BLaER1 treated with 17β-estradiol and CSF1 and Interleukin-3, amounts not matched to agents 10 nM and 100 nM (cell line): ENCODE results near the gene ANTXR2.

ENCODE experiments used
- H3K27ac ChIP-seq, 11 experiments: shearing (Covaris generic); formaldehyde crosslinking; 2 replicates each; pipeline ENCODE4 v1.8.1; 2022
- H3K27me3 ChIP-seq, 11 experiments: shearing (Covaris generic); formaldehyde crosslinking; 2 replicates each; pipeline ENCODE4 v1.8.1; 2022
- H3K36me3 ChIP-seq, 11 experiments: shearing (Covaris generic); formaldehyde crosslinking; 2 replicates each; pipeline ENCODE4 v1.8.1; 2022
- H3K4me1 ChIP-seq, 10 experiments: shearing (Covaris generic); formaldehyde crosslinking; 2 replicates each; pipeline ENCODE4 v1.8.1; 2022
- H3K4me2 ChIP-seq, 11 experiments: shearing (Covaris generic); formaldehyde crosslinking; 2 replicates each; pipeline ENCODE4 v1.8.1; 2022
- H3K4me3 ChIP-seq, 10 experiments: shearing (Covaris generic); formaldehyde crosslinking; 2 replicates each; pipeline ENCODE4 v1.8.1; 2022
- H3K9ac ChIP-seq, 11 experiments: shearing (Covaris generic); formaldehyde crosslinking; 2 replicates each; pipeline ENCODE4 v1.8.1; 2022
- H3K9me3 ChIP-seq, 11 experiments: shearing (Covaris generic); formaldehyde crosslinking; replicated peaks in 1 of 11; 2 replicates each; pipeline ENCODE4 v1.8.1; 2022
- H4K20me1 ChIP-seq, 11 experiments: shearing (Covaris generic); formaldehyde crosslinking; 2 replicates each; pipeline ENCODE4 v1.8.1; 2022
- Cebpa-rat ChIP-seq, 11 experiments: shearing (Covaris generic); IDR thresholded peaks; 2 replicates each; pipeline ENCODE4 v1.8.1; 2022

ANTXR2 gene

DNA sequence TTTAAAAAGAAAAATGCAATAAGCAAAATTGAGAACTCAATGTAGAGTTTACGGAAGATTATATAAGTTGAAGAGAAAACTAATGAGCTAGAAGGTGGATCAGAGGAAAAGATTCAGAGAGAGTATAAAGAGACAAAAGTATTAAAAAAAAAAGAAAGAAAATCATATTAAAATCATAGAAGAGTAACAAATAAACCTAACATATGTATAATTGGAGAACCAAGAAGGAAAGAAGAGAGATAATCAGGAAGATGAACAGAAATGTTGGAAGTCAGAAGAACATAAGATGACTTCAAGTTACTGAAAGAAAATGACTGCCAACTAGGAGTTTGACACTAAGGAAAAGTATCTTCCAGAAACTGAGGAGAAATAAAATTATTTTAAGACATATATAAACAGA is 34.3 kb upstream of the ANTXR2 start:
- H3K27me3 ChIP-seq, result no peaks in the 10 kb centered on the region
- H3K4me1 ChIP-seq, result no peaks in the 10 kb centered on the region
- H3K27ac ChIP-seq, result no peak overlapping the region
- no peak overlapping the region for H3K4me3 ChIP-seq
- TF ChIP-seq Cebpa-rat (IDR thresholded peaks at IDR 0.05), result no peak
- no peaks in the 10 kb centered on the region for H4K20me1 ChIP-seq
- H3K9me3 ChIP-seq, result peaks cover 0 to 29% (median 10%) of the 10 kb centered on the region in 11 experiments; a peak in 16 of 22 replicates
- no peak overlapping the region for H3K9ac ChIP-seq
- H3K4me2 ChIP-seq, result no peak overlapping the region
- H3K36me3 ChIP-seq, result no peaks in the 10 kb centered on the region

DNA sequence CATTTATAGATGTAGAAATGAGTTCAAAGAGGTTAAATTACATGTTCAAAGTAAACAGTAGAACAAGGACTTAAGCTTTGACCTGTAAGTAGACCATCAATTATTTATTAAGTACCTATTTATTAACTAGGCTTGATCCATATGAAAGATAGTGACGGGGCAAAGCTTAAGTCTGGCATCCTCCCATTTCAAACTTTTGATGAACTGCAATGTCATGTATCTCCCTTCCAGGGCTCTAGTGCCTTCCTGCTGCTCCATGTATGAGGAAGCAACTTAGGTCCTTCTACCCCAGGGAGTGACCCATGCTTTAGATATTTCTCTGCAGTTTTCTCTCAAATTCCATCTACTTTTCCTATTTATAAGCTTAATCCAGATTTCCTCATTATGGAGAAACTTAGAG is 31.9 kb upstream of the ANTXR2 start:
- no peak overlapping the region for H3K4me3 ChIP-seq
- H3K4me1 ChIP-seq, result 0 out of 20 replicates have a peak, but pooled peaks cover 0 to 7% (median 0%) of the 10 kb centered on the region in 10 experiments
- no peaks in the 10 kb centered on the region for H4K20me1 ChIP-seq
- no peak overlapping the region for H3K27ac ChIP-seq
- peaks cover 0 to 29% (median 10%) of the 10 kb centered on the region in 11 experiments; a peak in 16 of 22 replicates for H3K9me3 ChIP-seq
- H3K4me2 ChIP-seq, result no peak overlapping the region
- H3K36me3 ChIP-seq, result no peaks in the 10 kb centered on the region
- H3K27me3 ChIP-seq, result no peaks in the 10 kb centered on the region
- TF ChIP-seq Cebpa-rat (IDR thresholded peaks at IDR 0.05), result no peak
- H3K9ac ChIP-seq, result no peak overlapping the region

DNA sequence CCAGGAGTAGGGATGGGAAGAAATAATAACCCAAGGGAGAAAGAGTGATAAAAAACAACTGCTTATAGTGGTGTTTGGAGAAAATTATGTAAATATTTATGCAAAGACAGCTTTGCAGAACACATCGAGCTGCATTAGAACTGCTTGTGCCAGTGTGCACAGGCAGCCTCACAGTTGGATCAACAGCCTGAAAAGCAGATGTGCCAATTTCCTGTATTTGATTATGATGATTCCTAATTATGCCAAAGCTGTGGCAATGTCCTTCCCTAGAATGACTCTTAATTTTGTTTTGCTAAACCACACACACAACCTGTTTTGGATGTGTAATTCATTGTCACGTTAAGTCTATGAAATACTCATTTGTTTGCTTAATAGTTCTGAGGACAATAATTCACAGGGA is 30.6 kb upstream of the ANTXR2 start:
- peaks cover 0 to 29% (median 10%) of the 10 kb centered on the region in 11 experiments; a peak in 16 of 22 replicates for H3K9me3 ChIP-seq
- H4K20me1 ChIP-seq, result no peaks in the 10 kb centered on the region
- H3K27me3 ChIP-seq, result no peaks in the 10 kb centered on the region
- no peak overlapping the region for H3K4me2 ChIP-seq
- H3K4me1 ChIP-seq, result 0 out of 20 replicates have a peak, but pooled peaks cover 0 to 7% (median 0%) of the 10 kb centered on the region in 10 experiments
- TF ChIP-seq Cebpa-rat (IDR thresholded peaks at IDR 0.05), result no peak
- no peak overlapping the region for H3K4me3 ChIP-seq
- no peak overlapping the region for H3K9ac ChIP-seq
- H3K27ac ChIP-seq, result no peak overlapping the region
- no peaks in the 10 kb centered on the region for H3K36me3 ChIP-seq

DNA sequence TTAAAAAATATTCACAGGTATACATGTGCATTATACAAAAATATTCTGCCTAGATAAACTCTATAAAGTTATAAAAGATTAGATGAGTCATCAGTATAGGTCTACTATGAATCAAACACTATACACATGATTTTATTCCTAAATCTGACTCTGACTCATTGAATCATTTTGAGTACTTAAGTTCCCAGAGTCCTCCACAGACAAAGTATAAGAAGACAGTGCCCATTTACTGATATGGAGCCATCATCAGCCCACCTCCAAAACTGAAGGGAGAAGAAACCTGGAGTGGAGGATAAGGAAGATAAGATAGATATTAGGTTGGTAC is 28.7 kb upstream of the ANTXR2 start:
- Histone ChIP-seq H3K27ac (no peak overlapping the region), H3K9ac (no peak overlapping the region), H3K36me3 (no peaks in the 10 kb centered on the region), H3K9me3 (peaks cover 0 to 12% (median 2%) of the 10 kb centered on the region in 11 experiments; a peak in 12 of 22 replicates), H3K4me3 (no peak overlapping the region), H3K27me3 (no peaks in the 10 kb centered on the region), H3K4me1 (0 out of 20 replicates have a peak, but pooled peaks cover 0 to 7% (median 0%) of the 10 kb centered on the region in 10 experiments), H3K4me2 (no peak overlapping the region), H4K20me1 (no peaks in the 10 kb centered on the region)
- no peak for TF ChIP-seq Cebpa-rat (IDR thresholded peaks at IDR 0.05)

DNA sequence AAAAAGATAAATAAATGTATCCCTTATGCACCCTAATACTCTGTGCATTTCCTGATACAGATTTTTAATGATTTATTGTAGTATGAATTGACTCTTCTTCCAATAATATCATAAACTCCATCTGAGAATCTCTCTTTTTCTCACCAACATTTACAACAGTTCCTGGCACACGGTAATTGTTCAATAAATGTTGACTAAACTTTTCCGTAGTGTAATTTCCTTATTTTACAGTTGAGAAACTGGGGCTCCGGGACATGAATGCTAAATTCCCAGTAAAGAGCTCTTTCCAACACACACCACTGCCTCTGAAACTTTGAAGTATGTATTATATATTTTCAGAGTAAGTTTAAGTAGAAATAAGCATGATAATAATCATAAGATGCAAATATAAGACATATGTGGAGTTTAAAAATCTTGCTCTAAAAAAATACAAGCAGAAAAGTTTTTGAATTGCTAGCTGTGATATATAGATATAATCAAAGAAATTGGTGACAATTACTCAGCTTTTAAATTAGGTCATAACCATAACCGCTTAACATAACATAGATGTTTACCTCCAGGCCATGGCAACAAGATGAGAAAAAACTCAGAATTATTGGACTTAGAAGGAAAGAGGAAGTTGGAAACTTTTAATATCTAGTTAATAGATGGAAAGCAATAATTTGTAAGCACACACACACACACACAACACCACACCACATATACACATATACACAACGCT is 28.2 kb upstream of the ANTXR2 start:
- H3K27me3 ChIP-seq, result no peaks in the 10 kb centered on the region
- TF ChIP-seq Cebpa-rat (IDR thresholded peaks at IDR 0.05), result no peak
- peaks cover 0 to 10% (median 0%) of the 10 kb centered on the region in 11 experiments; a peak in 4 of 22 replicates for H3K9me3 ChIP-seq
- H3K36me3 ChIP-seq, result no peaks in the 10 kb centered on the region
- no peak overlapping the region for H3K27ac ChIP-seq
- H4K20me1 ChIP-seq, result no peaks in the 10 kb centered on the region
- H3K4me2 ChIP-seq, result 0 out of 22 replicates have a peak overlapping the region, but pooled peaks of 1 of the 11 experiments have one; percentile 26
- no peak overlapping the region for H3K9ac ChIP-seq
- H3K4me3 ChIP-seq, result no peak overlapping the region
- 0 out of 20 replicates have a peak, but pooled peaks cover 0 to 7% (median 0%) of the 10 kb centered on the region in 10 experiments for H3K4me1 ChIP-seq

DNA sequence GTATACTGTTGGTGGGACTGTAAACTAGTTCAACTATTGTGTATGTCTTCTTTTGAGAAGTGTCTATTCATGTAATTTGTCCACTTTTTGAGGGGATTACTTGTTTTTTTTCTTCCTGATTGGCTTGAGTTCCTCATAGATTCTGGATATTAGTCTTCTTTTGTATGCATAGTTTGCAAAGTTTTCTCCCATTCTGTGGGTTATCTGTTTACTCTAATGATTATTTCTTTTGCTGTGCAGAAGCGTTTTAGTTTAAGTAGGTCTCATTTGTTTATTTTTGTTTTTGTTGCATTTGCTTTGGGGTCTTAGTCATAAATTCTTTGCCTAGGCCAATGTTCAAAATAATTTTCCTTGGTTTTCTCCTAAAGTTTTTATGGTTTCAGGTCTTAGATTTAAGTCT is 26.6 kb upstream of the ANTXR2 start:
- H3K4me2 ChIP-seq, result no peak overlapping the region
- H3K9ac ChIP-seq, result no peak overlapping the region
- 0 out of 20 replicates have a peak, but pooled peaks cover 0 to 7% (median 0%) of the 10 kb centered on the region in 10 experiments for H3K4me1 ChIP-seq
- H3K36me3 ChIP-seq, result no peaks in the 10 kb centered on the region
- H3K27ac ChIP-seq, result no peak overlapping the region
- no peaks in the 10 kb centered on the region for H3K27me3 ChIP-seq
- H3K9me3 ChIP-seq, result peaks cover 0 to 10% (median 0%) of the 10 kb centered on the region in 11 experiments; a peak in 1 of 22 replicates
- no peak overlapping the region for H3K4me3 ChIP-seq
- no peak for TF ChIP-seq Cebpa-rat (IDR thresholded peaks at IDR 0.05)
- no peaks in the 10 kb centered on the region for H4K20me1 ChIP-seq

DNA sequence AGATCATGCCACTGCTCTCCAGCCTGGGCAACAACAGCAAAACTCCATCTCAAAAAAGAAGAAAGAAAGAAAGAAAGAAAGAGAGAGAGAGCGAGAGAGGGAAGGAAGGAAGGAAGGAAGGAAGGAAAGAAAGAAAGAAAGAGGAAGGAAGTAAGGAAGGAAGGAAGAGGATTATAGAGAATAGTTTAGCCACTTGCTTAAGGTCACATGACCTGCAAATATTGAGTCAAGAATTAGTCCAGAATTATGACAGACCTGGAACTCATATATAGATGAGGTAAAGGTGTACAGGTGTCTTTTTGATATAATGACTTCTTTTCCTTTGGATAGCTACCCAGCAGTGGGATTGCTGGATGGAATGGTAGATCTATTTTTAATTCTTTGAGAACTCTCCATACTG is 25.6 kb upstream of the ANTXR2 start:
- Histone ChIP-seq H4K20me1 (no peaks in the 10 kb centered on the region), H3K27ac (no peak overlapping the region), H3K4me2 (no peak overlapping the region), H3K9me3 (peaks cover 0 to 10% (median 0%) of the 10 kb centered on the region in 11 experiments; a peak in 2 of 22 replicates), H3K36me3 (no peaks in the 10 kb centered on the region), H3K4me1 (0 out of 20 replicates have a peak, but pooled peaks cover 0 to 7% (median 0%) of the 10 kb centered on the region in 10 experiments), H3K27me3 (no peaks in the 10 kb centered on the region), H3K4me3 (no peak overlapping the region), H3K9ac (no peak overlapping the region)
- no peak for TF ChIP-seq Cebpa-rat (IDR thresholded peaks at IDR 0.05)

DNA sequence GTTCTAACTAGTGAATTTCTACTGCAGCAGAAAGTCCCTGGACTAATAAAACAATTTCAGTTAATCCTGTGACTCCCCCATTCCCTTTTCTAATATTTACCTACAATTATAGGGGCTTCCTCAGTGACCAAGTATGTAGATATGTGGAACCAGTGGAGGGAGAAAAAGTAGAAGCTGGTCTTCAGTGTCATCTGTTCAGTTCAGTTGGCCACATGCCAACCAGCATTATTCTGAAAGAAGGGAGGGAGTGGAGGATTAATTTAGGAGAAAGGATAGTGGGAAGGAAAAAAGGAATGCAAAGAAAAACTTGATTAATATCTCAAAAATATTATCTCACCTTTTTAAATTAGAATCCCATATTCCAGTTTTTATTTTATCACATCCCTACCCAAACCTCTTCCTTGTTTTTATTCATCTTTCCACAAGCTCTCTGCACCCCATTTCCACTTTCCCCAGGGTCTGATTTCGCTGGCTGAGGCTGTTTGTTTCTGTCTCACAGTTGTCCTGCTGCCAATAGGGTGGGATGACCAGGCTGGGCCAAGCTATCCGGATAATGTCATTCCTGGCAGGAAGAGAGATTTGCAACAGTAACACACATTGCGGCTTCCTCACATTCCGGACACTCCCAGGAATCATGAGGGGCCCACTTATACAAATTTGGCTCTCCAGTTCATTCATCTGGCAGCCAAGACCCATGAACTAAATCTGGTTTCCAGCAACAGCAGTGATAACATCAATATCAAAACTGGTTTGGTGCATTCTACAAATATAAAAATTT is 24.6 kb upstream of the ANTXR2 start:
- peaks cover 0 to 10% (median 0%) of the 10 kb centered on the region in 11 experiments; a peak in 2 of 22 replicates for H3K9me3 ChIP-seq
- H3K4me1 ChIP-seq, result 0 out of 20 replicates have a peak, but pooled peaks cover 0 to 7% (median 0%) of the 10 kb centered on the region in 10 experiments
- no peaks in the 10 kb centered on the region for H3K36me3 ChIP-seq
- no peak overlapping the region for H3K27ac ChIP-seq
- H3K4me2 ChIP-seq, result no peak overlapping the region
- H4K20me1 ChIP-seq, result no peaks in the 10 kb centered on the region
- no peak for TF ChIP-seq Cebpa-rat (IDR thresholded peaks at IDR 0.05)
- no peak overlapping the region for H3K4me3 ChIP-seq
- H3K9ac ChIP-seq, result no peak overlapping the region
- no peaks in the 10 kb centered on the region for H3K27me3 ChIP-seq

DNA sequence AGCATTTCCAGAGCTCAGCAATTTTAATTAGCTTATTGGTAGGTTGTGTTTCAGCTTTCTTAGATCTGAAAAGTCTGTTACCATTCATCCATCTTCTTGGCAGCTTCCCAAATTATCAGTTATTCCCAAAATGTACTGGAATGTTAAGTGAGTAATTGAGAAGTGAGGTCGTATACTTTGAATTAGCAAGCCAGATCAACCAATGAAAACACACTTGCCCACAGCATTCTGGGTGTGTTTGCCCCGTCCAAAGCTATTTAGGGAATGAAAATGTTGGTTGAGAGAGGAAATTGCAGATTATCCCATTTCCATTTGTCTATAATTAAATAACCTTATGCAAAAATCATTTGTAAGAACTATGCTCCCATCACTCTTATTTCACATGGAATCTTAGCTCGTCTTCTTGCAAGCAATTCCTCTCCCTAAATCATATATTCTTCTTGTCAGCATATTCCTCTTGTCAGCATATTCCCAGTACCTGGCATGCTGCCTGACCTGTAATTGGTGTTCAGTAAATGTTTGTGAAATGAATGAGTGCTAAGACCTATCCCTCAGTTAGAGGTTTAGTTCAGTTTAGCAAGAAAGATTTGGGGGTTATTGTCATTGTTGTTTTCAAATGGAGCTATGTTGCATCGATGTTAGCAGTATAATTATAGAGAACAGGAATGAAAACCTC is 23.3 kb upstream of the ANTXR2 start:
- Histone ChIP-seq H3K9me3 (peaks cover 0 to 10% (median 0%) of the 10 kb centered on the region in 11 experiments; a peak in 2 of 22 replicates), H3K36me3 (no peaks in the 10 kb centered on the region), H4K20me1 (no peaks in the 10 kb centered on the region), H3K27me3 (no peaks in the 10 kb centered on the region), H3K27ac (no peak overlapping the region), H3K4me3 (no peak overlapping the region), H3K4me2 (no peak overlapping the region), H3K4me1 (0 out of 20 replicates have a peak, but pooled peaks cover 0 to 4% (median 0%) of the 10 kb centered on the region in 10 experiments), H3K9ac (no peak overlapping the region)
- no peak for TF ChIP-seq Cebpa-rat (IDR thresholded peaks at IDR 0.05)
